ENCODE data around the gene CASP10. TPM values are rescaled to one million over a fixed set of nuclear protein-coding genes. Genes with fewer than 3 reads are reported as not detected.

The CASP10 gene
- polyA plus RNA-seq, 2 donors: 5.2 to 8.7 TPM

- Histone ChIP-seq H3K4me3 (ENCODE audit: low read depth in 1 of 2, low read length in 2 of 2) (no peak overlapping the region), H3K4me1 (ENCODE audit: control insufficient read depth in 2 of 2, insufficient read depth in 2 of 2, low read length in 1 of 2) (peaks cover 0 to 2% of the 10 kb centered on the region in 2 donors), H3K27me3 (ENCODE audit: control insufficient read depth in 1 of 2, insufficient read depth in 2 of 2, low read length in 2 of 2) (no peaks in the 10 kb centered on the region), H3K27ac (ENCODE audit: low read depth in 2 of 2, low read length in 1 of 2) (peak overlapping the region; percentile 67 to 88), H3K9me3 (ENCODE audit: control insufficient read depth in 2 of 2, insufficient read depth in 1 of 2, low read depth in 1 of 2, low read length in 1 of 2) (no peaks in the 10 kb centered on the region), H3K36me3 (ENCODE audit: control insufficient read depth in 2 of 2, insufficient read depth in 2 of 2, low read length in 1 of 2) (no peaks in the 10 kb centered on the region)
- 42 to 44% methylated on average over 5 of the region's 5 CpGs for WGBS, 2 donors
Measured at GRCh38 chr2:201254081-201254730, 71.3 kb downstream of the CASP10 start.

- H3K9me3 ChIP-seq (ENCODE audit: control insufficient read depth in 2 of 2, insufficient read depth in 1 of 2, low read depth in 1 of 2, low read length in 1 of 2): no peaks in the 10 kb centered on the region
- peaks cover 0 to 2% of the 10 kb centered on the region in 2 donors for H3K36me3 ChIP-seq (ENCODE audit: control insufficient read depth in 2 of 2, insufficient read depth in 2 of 2, low read length in 1 of 2)
- WGBS, 2 donors: 92 to 93% methylated on average over 3 of the region's 3 CpGs
- H3K27ac ChIP-seq (ENCODE audit: low read depth in 2 of 2, low read length in 1 of 2): peak overlapping the region; percentile 23 to 65
- peaks cover 0 to 8% of the 10 kb centered on the region in 2 donors for H3K4me1 ChIP-seq (ENCODE audit: control insufficient read depth in 2 of 2, insufficient read depth in 2 of 2, low read length in 1 of 2)
- no peak overlapping the region for H3K4me3 ChIP-seq (ENCODE audit: low read depth in 1 of 2, low read length in 2 of 2)
- no peaks in the 10 kb centered on the region for H3K27me3 ChIP-seq (ENCODE audit: control insufficient read depth in 1 of 2, insufficient read depth in 2 of 2, low read length in 2 of 2)
Measured at GRCh38 chr2:201255408-201256033, 72.6 kb downstream of the CASP10 start.

GRCh38 chr2:201256082-201256481, 73.1 kb downstream of the CASP10 start:
- H3K9me3 ChIP-seq (ENCODE audit: control insufficient read depth in 2 of 2, insufficient read depth in 1 of 2, low read depth in 1 of 2, low read length in 1 of 2): no peaks in the 10 kb centered on the region
- peaks cover 0 to 8% of the 10 kb centered on the region in 2 donors for H3K4me1 ChIP-seq (ENCODE audit: control insufficient read depth in 2 of 2, insufficient read depth in 2 of 2, low read length in 1 of 2)
- no peak overlapping the region for H3K4me3 ChIP-seq (ENCODE audit: low read depth in 1 of 2, low read length in 2 of 2)
- peaks cover 0 to 3% of the 10 kb centered on the region in 2 donors for H3K36me3 ChIP-seq (ENCODE audit: control insufficient read depth in 2 of 2, insufficient read depth in 2 of 2, low read length in 1 of 2)
- H3K27me3 ChIP-seq (ENCODE audit: control insufficient read depth in 1 of 2, insufficient read depth in 2 of 2, low read length in 2 of 2): no peaks in the 10 kb centered on the region
- WGBS, 2 donors: 78 to 91% methylated on average over 3 of the region's 3 CpGs
- peak overlapping the region; percentile 11 to 13 for H3K27ac ChIP-seq (ENCODE audit: low read depth in 2 of 2, low read length in 1 of 2)

GRCh38 chr2:201257381-201257955, 74.5 kb downstream of the CASP10 start:
- peak overlapping the region; percentile 35 to 70 for H3K4me3 ChIP-seq (ENCODE audit: low read depth in 1 of 2, low read length in 2 of 2)
- H3K27me3 ChIP-seq (ENCODE audit: control insufficient read depth in 1 of 2, insufficient read depth in 2 of 2, low read length in 2 of 2): no peaks in the 10 kb centered on the region
- peak overlapping the region; percentile 94 to 95 for H3K27ac ChIP-seq (ENCODE audit: low read depth in 2 of 2, low read length in 1 of 2)
- 12 to 14% methylated on average over 12 of the region's 12 CpGs for WGBS, 2 donors
- H3K9me3 ChIP-seq (ENCODE audit: control insufficient read depth in 2 of 2, insufficient read depth in 1 of 2, low read depth in 1 of 2, low read length in 1 of 2): no peaks in the 10 kb centered on the region
- H3K4me1 ChIP-seq (ENCODE audit: control insufficient read depth in 2 of 2, insufficient read depth in 2 of 2, low read length in 1 of 2): peaks cover 0 to 8% of the 10 kb centered on the region in 2 donors
- H3K36me3 ChIP-seq (ENCODE audit: control insufficient read depth in 2 of 2, insufficient read depth in 2 of 2, low read length in 1 of 2): peaks cover 0 to 3% of the 10 kb centered on the region in 2 donors

- Histone ChIP-seq H3K27ac (ENCODE audit: low read depth in 2 of 2, low read length in 1 of 2) (peak overlapping the region; percentile 94 to 95), H3K4me3 (ENCODE audit: low read depth in 1 of 2, low read length in 2 of 2) (peak overlapping the region; percentile 44 to 70), H3K36me3 (ENCODE audit: control insufficient read depth in 2 of 2, insufficient read depth in 2 of 2, low read length in 1 of 2) (peaks cover 0 to 3% of the 10 kb centered on the region in 2 donors), H3K27me3 (ENCODE audit: control insufficient read depth in 1 of 2, insufficient read depth in 2 of 2, low read length in 2 of 2) (no peaks in the 10 kb centered on the region), H3K9me3 (ENCODE audit: control insufficient read depth in 2 of 2, insufficient read depth in 1 of 2, low read depth in 1 of 2, low read length in 1 of 2) (no peaks in the 10 kb centered on the region), H3K4me1 (ENCODE audit: control insufficient read depth in 2 of 2, insufficient read depth in 2 of 2, low read length in 1 of 2) (peaks cover 0 to 8% of the 10 kb centered on the region in 2 donors)
- WGBS, 2 donors: 0% methylated on average over 10 of the region's 10 CpGs
Measured at GRCh38 chr2:201257956-201258665, 75.2 kb downstream of the CASP10 start.

GRCh38 chr2:201258666-201259615, 76.0 kb downstream of the CASP10 start:
- peaks cover 0 to 3% of the 10 kb centered on the region in 2 donors for H3K36me3 ChIP-seq (ENCODE audit: control insufficient read depth in 2 of 2, insufficient read depth in 2 of 2, low read length in 1 of 2)
- H3K4me1 ChIP-seq (ENCODE audit: control insufficient read depth in 2 of 2, insufficient read depth in 2 of 2, low read length in 1 of 2): peaks cover 0 to 8% of the 10 kb centered on the region in 2 donors
- no peaks in the 10 kb centered on the region for H3K9me3 ChIP-seq (ENCODE audit: control insufficient read depth in 2 of 2, insufficient read depth in 1 of 2, low read depth in 1 of 2, low read length in 1 of 2)
- H3K4me3 ChIP-seq (ENCODE audit: low read depth in 1 of 2, low read length in 2 of 2): peak overlapping the region; percentile 44 to 70
- no peaks in the 10 kb centered on the region for H3K27me3 ChIP-seq (ENCODE audit: control insufficient read depth in 1 of 2, insufficient read depth in 2 of 2, low read length in 2 of 2)
- 21 to 23% methylated on average over 15 of the region's 15 CpGs for WGBS, 2 donors
- peak overlapping the region; percentile 94 to 95 for H3K27ac ChIP-seq (ENCODE audit: low read depth in 2 of 2, low read length in 1 of 2)

GRCh38 chr2:201260302-201260800, 77.4 kb downstream of the CASP10 start, which contains the start of gene CASP8:
Gene CASP8 (plus strand): TSS chr2:201260536. CDS start chr2:201266487, 5,951 bp downstream.
- no peaks in the 10 kb centered on the region for H3K9me3 ChIP-seq (ENCODE audit: control insufficient read depth in 2 of 2, insufficient read depth in 1 of 2, low read depth in 1 of 2, low read length in 1 of 2)
- peak within 1 kb of the TSS; percentile 32 to 70 for H3K4me3 ChIP-seq (ENCODE audit: low read depth in 1 of 2, low read length in 2 of 2)
- peak within 1 kb of the TSS; percentile 87 to 95 for H3K27ac ChIP-seq (ENCODE audit: low read depth in 2 of 2, low read length in 1 of 2)
- 58 to 63% methylated on average over 10 of the region's 10 CpGs for WGBS, 2 donors
- H3K36me3 ChIP-seq (ENCODE audit: control insufficient read depth in 2 of 2, insufficient read depth in 2 of 2, low read length in 1 of 2): peaks cover 0 to 3% of the 10 kb centered on the region in 2 donors
- no peaks in the 10 kb centered on the region for H3K27me3 ChIP-seq (ENCODE audit: control insufficient read depth in 1 of 2, insufficient read depth in 2 of 2, low read length in 2 of 2)
- peaks cover 0 to 8% of the 10 kb centered on the region in 2 donors for H3K4me1 ChIP-seq (ENCODE audit: control insufficient read depth in 2 of 2, insufficient read depth in 2 of 2, low read length in 1 of 2)

- Histone ChIP-seq H3K4me3 (ENCODE audit: low read depth in 1 of 2, low read length in 2 of 2) (peak overlapping the region; percentile 28 to 36), H3K36me3 (ENCODE audit: control insufficient read depth in 2 of 2, insufficient read depth in 2 of 2, low read length in 1 of 2) (peaks cover under 1 to 3% of the 10 kb centered on the region in 2 donors), H3K27ac (ENCODE audit: low read depth in 2 of 2, low read length in 1 of 2) (peak overlapping the region; percentile 4 to 33), H3K9me3 (ENCODE audit: control insufficient read depth in 2 of 2, insufficient read depth in 1 of 2, low read depth in 1 of 2, low read length in 1 of 2) (no peaks in the 10 kb centered on the region), H3K4me1 (ENCODE audit: control insufficient read depth in 2 of 2, insufficient read depth in 2 of 2, low read length in 1 of 2) (peaks cover 0 to 8% of the 10 kb centered on the region in 2 donors), H3K27me3 (ENCODE audit: control insufficient read depth in 1 of 2, insufficient read depth in 2 of 2, low read length in 2 of 2) (no peaks in the 10 kb centered on the region)
- 53 to 67% methylated on average over 9 of the region's 9 CpGs for WGBS, 2 donors
Measured at GRCh38 chr2:201261471-201261870, 78.5 kb downstream of the CASP10 start.

All from esophagus (tissue), 2 donors.